Stimulated activated CD8-positive, alpha-beta memory T cell treated with anti-CD3 and anti-CD28 coated beads, Interleukin-4, amount 100 ng/mL, for 4 hours (primary cell): ENCODE measurements around the gene LMO4.

Experiments
- DNase-seq, 2 donors: peaks; one replicate each; pipeline ENCODE4 v3.0.0-alpha.2; 2020; ENCODE audit warnings: low read depth in 2 of 2, low spot score in 1 of 2

LMO4 gene

GRCh38 chr1:87358219-87358618, 29.5 kb downstream of the LMO4 start:
- no peak for DNase-seq

GRCh38 chr1:87359586-87359985, 30.9 kb downstream of the LMO4 start:
- no peak for DNase-seq

GRCh38 chr1:87362063-87362833, 33.6 kb downstream of the LMO4 start:
- no peak for DNase-seq

- DNase-seq, result no peak
Measured at GRCh38 chr1:87362834-87363426, 34.2 kb downstream of the LMO4 start.

- DNase-seq, result no peak
Measured at GRCh38 chr1:87367549-87367948, 38.9 kb downstream of the LMO4 start.

- no peak for DNase-seq
Measured at GRCh38 chr1:87368907-87369306, 40.2 kb downstream of the LMO4 start.

GRCh38 chr1:87369736-87370478, 41.2 kb downstream of the LMO4 start:
- no peak for DNase-seq

- DNase-seq, result no peak
Measured at GRCh38 chr1:87370544-87370943, 41.9 kb downstream of the LMO4 start.

GRCh38 chr1:87379306-87379705, 50.6 kb downstream of the LMO4 start:
- DNase-seq, result no peak

GRCh38 chr1:87386217-87386790, 57.6 kb downstream of the LMO4 start:
- DNase-seq, result no peak

GRCh38 chr1:87388411-87388810, 59.7 kb downstream of the LMO4 start:
- DNase-seq, result no peak

- DNase-seq, result no peak
Measured at GRCh38 chr1:87389011-87389410, 60.3 kb downstream of the LMO4 start.

GRCh38 chr1:87389546-87389945, 60.9 kb downstream of the LMO4 start:
- DNase-seq, result no peak

GRCh38 chr1:87392248-87393192, 63.8 kb downstream of the LMO4 start:
- DNase-seq, result no peak

GRCh38 chr1:87393445-87394085, 64.9 kb downstream of the LMO4 start:
- no peak for DNase-seq

- no peak for DNase-seq
Measured at GRCh38 chr1:87394513-87394912, 65.8 kb downstream of the LMO4 start.

- no peak for DNase-seq
Measured at GRCh38 chr1:87394982-87395381, 66.3 kb downstream of the LMO4 start.
